Ureter (tissue), 1 donor: ENCODE data around the gene HUS1. TPM values are rescaled to one million over a fixed set of nuclear protein-coding genes. Genes with fewer than 3 reads are reported as not detected.
A peak's percentile ranks its signal among the peaks of the same experiment; 100 is the strongest.
"Not testable (repeated sequence)": the region's sequence is repeated elsewhere in the genome, so short reads cannot be mapped to it uniquely, and the experiment has no call there.

ENCODE experiments used
- DNase-seq: peaks from one replicate; pipeline ENCODE4 v3.0.0-alpha.2; 2020; ENCODE audit warnings: low spot score
- total RNA-seq: library from RNA; stranded (reverse); gene quantifications from one replicate; pipeline ENCODE4 v1.2.4, GENCODE V29; 2023
- donor health status: DM: yes; HTN: yes; CAD: no.

The HUS1 gene
- total RNA-seq, result 43.1 TPM

- DNase-seq, result peak; percentile 90
Measured at GRCh38 chr7:47979145-47979831, at the start of gene HUS1. HUS1 (minus strand) TSS chr7:47979615; CDS start chr7:47979519, 96 bp downstream.

- DNase-seq, result no peak
Measured at GRCh38 chr7:48028938-48029337, 49.5 kb upstream of the HUS1 start, which contains the start of gene SUN3. SUN3 (minus strand) TSS chr7:48029107; CDS start chr7:48028938, 169 bp downstream.

GRCh38 chr7:48025624-48026023 lies 46.2 kb upstream of the HUS1 start:
- DNase-seq, result no peak

- no peak for DNase-seq
Measured at GRCh38 chr7:48017674-48018073, 38.3 kb upstream of the HUS1 start.

- no peak for DNase-seq
Measured at GRCh38 chr7:48016641-48017040, 37.2 kb upstream of the HUS1 start.

- no peak for DNase-seq
Measured at GRCh38 chr7:48011951-48012350, 32.5 kb upstream of the HUS1 start.

- no peak for DNase-seq
Measured at GRCh38 chr7:48011323-48011722, 31.9 kb upstream of the HUS1 start.

GRCh38 chr7:48009954-48010353 lies 30.5 kb upstream of the HUS1 start:
- DNase-seq, result no peak

GRCh38 chr7:48009257-48009656 lies 29.8 kb upstream of the HUS1 start:
- DNase-seq, result no peak

- no peak for DNase-seq
Measured at GRCh38 chr7:48006866-48007265, 27.5 kb upstream of the HUS1 start.

GRCh38 chr7:48004638-48005037 lies 25.2 kb upstream of the HUS1 start:
- DNase-seq, result no peak

- no peak for DNase-seq
Measured at GRCh38 chr7:48004032-48004431, 24.6 kb upstream of the HUS1 start.

GRCh38 chr7:48000164-48000563 lies 20.7 kb upstream of the HUS1 start:
- not testable (repeated sequence) for DNase-seq

- no peak for DNase-seq
Measured at GRCh38 chr7:47999413-47999812, 20.0 kb upstream of the HUS1 start.

- no peak for DNase-seq
Measured at GRCh38 chr7:47992446-47992845, 13.0 kb upstream of the HUS1 start.

GRCh38 chr7:47991741-47992311 lies 12.4 kb upstream of the HUS1 start:
- peak; percentile 90 for DNase-seq

GRCh38 chr7:47991270-47991669 lies 11.9 kb upstream of the HUS1 start:
- DNase-seq, result no peak

- DNase-seq, result no peak
Measured at GRCh38 chr7:47990592-47990991, 11.2 kb upstream of the HUS1 start.

- DNase-seq, result not testable (repeated sequence)
Measured at GRCh38 chr7:47989607-47990400, 10.4 kb upstream of the HUS1 start.

- DNase-seq, result no peak
Measured at GRCh38 chr7:47988496-47989386, 9.3 kb upstream of the HUS1 start.

- DNase-seq, result no peak
Measured at GRCh38 chr7:47982610-47983009, 3.2 kb upstream of the HUS1 start.

GRCh38 chr7:47980648-47981047 lies 1.2 kb upstream of the HUS1 start:
- not testable (repeated sequence) for DNase-seq
